Stimulated activated CD4-positive, alpha-beta T cell treated with anti-CD3 and anti-CD28 coated beads, Interleukin-4, amount 100 ng/mL, for 4 hours (primary cell): ENCODE data around the gene GPR39.

Source experiments
- DNase-seq, 2 experiments: peaks; one replicate each; pipeline ENCODE4 v3.0.0-alpha.2; 2020

GPR39 gene

GRCh38 chr2:132448331-132448730, 31.7 kb downstream of the GPR39 start:
- DNase-seq, result no peak

- no peak for DNase-seq
These were observed 32.2 kb downstream of the GPR39 start for GRCh38 chr2:132448771-132449170.

GRCh38 chr2:132449868-132450267, 33.3 kb downstream of the GPR39 start:
- DNase-seq, result no peak

GRCh38 chr2:132460781-132461180, 44.2 kb downstream of the GPR39 start:
- DNase-seq, result no peak

GRCh38 chr2:132462236-132462635, 45.6 kb downstream of the GPR39 start:
- no peak for DNase-seq

GRCh38 chr2:132463719-132464118, 47.1 kb downstream of the GPR39 start:
- no peak for DNase-seq

- no peak for DNase-seq
These were observed 49.3 kb downstream of the GPR39 start for GRCh38 chr2:132465917-132466316.

GRCh38 chr2:132466428-132467028, 49.9 kb downstream of the GPR39 start:
- no peak for DNase-seq

- no peak for DNase-seq
These were observed 52.4 kb downstream of the GPR39 start for GRCh38 chr2:132468821-132469675.

GRCh38 chr2:132470746-132471145, 54.1 kb downstream of the GPR39 start:
- DNase-seq, result no peak

GRCh38 chr2:132473174-132473883, 56.7 kb downstream of the GPR39 start:
- no peak for DNase-seq

GRCh38 chr2:132475615-132476014, 59.0 kb downstream of the GPR39 start:
- DNase-seq, result no peak

GRCh38 chr2:132477436-132477835, 60.8 kb downstream of the GPR39 start:
- no peak for DNase-seq

GRCh38 chr2:132477962-132478361, 61.4 kb downstream of the GPR39 start:
- no peak for DNase-seq

GRCh38 chr2:132478461-132479105, 62.0 kb downstream of the GPR39 start:
- no peak for DNase-seq

- DNase-seq, result no peak
These were observed 62.5 kb downstream of the GPR39 start for GRCh38 chr2:132479155-132479554.

GRCh38 chr2:132482821-132483220, 66.2 kb downstream of the GPR39 start:
- no peak for DNase-seq

- no peak for DNase-seq
These were observed 67.5 kb downstream of the GPR39 start for GRCh38 chr2:132484144-132484543.

- no peak for DNase-seq
These were observed 71.9 kb downstream of the GPR39 start for GRCh38 chr2:132488491-132488890.

- no peak for DNase-seq
These were observed 72.5 kb downstream of the GPR39 start for GRCh38 chr2:132489150-132489549.

GRCh38 chr2:132495881-132496280, 79.3 kb downstream of the GPR39 start:
- no peak for DNase-seq

GRCh38 chr2:132496555-132496954, 80.0 kb downstream of the GPR39 start:
- no peak for DNase-seq

- no peak for DNase-seq
These were observed 81.0 kb downstream of the GPR39 start for GRCh38 chr2:132497591-132497990.
